HG03575 (cell line): ENCODE results near the gene PPM1H.

Experiments
- ATAC-seq: cut with Tn5 transposase; IDR thresholded peaks from one replicate; pipeline ENCODE4 v1.9.1; 2021; ENCODE audit not compliant: unreplicated experiment, insufficient number of reproducible peaks, low FRiP score; ENCODE audit errors: extremely low read depth

Gene PPM1H

DNA sequence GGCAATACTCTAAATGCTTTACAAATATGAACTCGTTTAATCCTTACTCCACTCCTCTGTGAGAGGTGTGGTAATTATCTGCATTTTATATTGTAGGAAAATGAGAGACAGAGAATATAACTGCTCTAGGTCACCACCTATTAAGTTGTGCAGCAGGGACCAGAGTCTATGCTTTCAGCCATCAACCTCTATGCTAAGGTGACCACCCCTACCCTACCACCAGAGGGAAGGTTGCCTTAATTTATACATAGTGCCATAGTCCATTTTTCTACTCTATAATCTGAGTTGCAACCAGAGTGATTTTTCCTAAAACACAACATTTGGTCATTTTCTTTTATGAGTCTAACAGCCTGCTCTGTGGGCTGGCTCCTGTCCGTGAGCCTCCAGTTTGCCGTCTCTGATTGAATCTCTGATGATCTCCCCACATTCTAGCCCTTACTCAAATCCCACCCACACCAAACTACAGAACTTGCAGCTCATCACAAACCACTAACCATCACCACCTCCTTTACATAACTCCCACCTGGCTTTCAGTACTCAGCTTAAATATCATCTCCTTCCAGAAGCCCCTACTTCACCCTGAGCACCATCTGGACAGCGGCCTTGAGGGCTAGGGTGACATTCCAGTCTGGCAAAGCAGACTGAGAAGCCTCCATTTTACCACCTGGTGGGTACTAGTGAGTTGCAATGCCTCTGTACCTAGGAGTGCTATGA, 126.6 kb downstream of the PPM1H start:
- ATAC-seq, result peak; percentile 80

DNA sequence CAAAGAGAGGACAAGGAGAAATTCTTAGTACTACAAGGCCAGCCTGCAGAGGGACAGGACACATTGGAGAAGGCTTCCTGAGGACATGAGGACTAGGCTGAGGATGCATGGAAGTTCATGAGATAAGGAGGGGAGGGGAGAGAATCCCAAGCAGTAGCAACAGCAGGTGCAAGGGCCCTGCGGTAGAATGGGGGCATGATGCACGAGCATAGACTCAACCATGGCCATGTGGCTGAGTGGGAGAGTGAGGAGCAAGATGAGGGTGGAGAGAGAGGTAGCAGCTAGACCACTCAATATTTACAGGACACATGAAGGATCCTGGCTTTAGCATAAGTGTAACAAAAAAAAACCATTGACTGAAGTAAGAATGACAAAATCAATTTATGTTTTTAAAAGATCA, 128.1 kb downstream of the PPM1H start:
- no peak for ATAC-seq

DNA sequence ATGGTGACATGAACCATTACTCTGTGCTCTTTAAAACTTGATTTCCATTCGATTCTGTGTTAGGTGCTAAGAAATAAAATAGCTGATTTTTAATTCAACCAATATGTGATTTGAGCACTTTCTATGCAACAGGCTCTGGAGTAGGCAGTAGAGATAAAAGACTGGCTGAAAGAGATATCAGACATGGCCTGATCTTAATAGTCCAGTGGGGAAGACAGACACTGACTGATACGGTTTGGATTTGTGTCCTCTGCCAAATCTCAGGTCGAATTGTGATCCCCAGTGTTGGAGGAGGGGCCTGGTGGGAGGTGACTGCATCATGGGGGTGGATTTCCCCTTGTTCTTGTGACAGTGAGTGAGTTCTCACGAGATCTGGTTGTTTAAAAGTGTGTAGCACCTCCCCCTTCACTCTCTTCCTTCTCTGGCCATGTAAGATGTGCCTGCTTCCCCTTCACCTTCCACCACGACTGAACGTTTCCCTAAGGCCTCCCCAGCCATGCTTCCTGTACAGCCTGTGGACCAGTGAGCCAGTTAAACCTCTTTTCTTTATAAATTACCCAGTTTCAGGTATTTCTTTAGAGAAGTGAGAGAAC, 128.6 kb downstream of the PPM1H start:
- no peak for ATAC-seq

DNA sequence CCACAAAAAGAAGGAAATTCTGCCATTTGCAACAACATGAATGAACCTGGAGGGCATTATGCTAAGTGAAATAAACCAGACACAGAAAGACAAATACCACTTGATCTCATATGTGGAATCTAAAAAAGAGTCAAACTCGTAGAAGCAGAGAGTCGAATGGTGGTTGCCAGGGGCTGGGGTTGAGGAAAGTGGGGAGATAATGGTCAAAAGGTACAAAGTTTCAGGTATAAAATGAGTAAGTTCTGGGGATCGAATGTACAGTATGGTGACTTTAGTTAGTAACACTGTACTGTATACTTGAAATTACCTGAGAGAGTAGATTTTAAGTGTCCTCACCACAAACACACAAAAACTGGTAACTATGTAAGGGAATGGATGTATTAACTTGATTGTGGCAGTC, 129.4 kb downstream of the PPM1H start:
- ATAC-seq, result no peak

DNA sequence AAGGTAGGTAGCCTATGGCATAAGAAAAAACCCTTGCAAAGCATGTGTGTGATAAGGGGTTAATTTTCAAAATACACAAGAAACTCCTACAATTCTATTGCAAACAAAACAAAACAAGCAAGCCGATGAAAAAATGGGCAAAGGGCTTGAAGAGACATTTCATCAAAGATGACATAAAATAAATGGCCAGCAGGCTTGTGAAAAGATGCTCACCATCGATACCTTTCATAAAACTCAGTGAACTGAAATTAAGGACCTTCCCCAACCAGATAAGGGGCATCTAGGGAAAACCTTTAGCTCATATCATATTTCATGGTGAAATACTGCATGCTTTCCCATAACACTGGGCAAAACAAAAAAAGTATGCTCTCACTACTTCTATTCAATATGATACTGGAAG, 131.2 kb downstream of the PPM1H start:
- ATAC-seq, result no peak

DNA sequence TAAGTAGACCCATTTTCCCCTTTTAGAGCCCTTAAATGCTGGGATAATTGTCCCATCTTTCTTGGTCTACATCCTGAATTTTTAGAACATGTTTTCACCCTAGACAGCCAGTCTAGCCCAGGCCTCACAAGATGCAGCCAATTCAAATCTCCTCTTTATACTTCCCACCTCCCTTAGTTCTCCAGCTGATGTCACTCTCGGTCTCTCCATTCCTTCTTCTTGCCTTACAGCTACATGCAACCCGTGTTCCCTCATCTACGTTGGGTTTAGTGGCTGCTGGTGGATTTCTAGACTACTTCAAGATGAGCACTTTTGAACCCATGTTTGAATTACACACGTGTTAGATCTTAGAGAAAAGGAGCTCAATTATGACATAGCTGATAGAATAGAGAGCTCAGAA, 132.0 kb downstream of the PPM1H start:
- ATAC-seq, result no peak

DNA sequence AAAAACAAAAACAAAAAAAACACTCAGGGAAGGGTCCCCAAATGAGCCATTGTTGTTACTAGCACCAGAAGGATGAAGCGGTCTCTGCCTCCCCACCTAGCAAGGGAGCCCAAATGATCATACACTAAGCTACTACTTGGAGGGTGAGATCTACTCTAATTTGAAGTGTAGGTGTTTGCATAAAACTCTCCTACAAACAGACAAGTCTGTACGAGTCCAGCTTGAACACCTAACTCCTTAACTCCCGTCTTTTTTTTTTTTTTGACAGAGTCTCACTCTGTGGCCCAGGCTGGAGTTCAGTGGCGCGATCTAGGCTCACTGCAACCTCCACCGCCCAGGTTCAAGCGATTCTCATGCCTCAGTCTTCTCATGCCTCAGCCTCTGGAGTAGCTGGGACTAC, 132.6 kb downstream of the PPM1H start:
- no peak for ATAC-seq

DNA sequence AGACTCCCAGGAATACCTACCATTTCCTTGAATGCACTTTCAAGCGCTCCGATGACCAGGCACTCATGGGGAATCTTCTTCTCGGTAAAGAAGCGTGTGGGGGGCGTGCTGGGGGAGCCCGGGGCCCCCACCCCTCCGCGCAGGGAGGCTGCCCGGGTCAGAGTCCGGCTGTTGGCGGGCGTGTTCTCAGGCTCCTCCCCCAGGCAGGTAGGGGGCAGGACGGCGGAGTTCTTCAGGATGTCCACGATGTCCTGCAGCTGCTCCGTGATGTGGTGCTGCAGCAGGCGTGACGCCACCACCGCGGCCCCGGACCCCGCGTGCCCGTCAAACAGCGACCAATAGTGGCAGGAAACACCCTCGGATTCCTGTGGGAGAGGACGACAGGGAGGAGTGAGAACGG, 133.2 kb downstream of the PPM1H start:
- no peak for ATAC-seq

DNA sequence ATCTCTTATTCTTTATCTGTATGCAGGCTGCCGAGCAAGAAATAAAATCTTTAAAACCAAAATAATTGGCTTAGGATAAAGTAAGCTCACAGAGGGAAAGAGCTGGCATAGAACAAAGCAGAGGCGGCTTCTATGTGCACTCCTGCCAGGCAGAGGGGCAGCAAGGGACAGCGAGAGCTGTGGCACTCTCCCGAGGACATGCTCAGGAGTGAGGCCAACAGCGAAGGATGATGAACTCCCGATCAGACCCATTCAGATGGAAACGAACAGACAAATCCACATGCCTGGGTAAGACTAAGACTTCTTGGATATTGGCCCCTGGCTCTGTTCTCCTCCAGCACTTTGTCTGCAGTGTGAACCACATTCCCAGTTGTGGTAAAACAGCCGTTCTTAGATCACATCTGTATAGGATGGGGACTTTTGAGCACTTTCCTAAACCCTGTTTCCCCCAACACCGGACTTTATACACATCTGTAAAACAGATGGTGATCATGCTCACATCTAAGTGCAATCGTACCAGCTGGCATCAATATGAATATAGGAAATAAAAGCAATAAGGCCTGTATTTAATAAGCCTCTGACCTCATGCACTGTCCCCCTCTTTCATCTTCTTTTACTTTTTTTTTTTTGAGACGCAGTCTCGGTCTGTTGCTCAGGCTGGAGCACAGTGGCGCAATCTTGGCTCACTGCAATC, 134.1 kb downstream of the PPM1H start:
- no peak for ATAC-seq

DNA sequence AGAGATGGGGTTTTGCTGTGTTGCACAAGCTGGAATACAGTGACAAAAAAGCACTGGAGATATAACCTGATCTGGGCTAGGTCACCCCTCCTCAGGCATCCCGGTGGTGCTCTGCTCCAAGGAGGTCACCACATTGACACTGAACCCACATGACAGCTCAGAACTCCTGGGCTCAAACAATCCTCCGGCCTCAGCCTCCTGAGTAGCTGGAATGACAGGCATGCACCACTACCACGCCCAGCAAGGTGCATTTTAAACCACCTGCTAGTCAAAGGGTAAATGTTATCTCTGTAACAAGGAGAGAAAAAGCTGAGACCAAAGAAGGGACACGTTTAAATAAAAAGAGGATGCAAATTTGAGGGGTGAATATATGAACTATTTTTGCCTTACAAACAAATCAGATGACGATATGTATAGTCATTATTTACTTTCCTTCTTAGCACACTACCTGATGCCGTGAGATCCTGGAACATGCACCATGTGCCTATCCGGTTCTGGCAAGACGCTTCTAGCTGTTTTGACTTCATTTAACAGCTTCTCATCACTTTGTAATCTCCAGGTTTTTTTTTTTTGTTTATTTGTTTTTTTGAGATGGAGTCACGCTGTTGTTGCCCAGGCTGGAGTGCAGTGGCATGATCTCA, 135.1 kb downstream of the PPM1H start:
- no peak for ATAC-seq

DNA sequence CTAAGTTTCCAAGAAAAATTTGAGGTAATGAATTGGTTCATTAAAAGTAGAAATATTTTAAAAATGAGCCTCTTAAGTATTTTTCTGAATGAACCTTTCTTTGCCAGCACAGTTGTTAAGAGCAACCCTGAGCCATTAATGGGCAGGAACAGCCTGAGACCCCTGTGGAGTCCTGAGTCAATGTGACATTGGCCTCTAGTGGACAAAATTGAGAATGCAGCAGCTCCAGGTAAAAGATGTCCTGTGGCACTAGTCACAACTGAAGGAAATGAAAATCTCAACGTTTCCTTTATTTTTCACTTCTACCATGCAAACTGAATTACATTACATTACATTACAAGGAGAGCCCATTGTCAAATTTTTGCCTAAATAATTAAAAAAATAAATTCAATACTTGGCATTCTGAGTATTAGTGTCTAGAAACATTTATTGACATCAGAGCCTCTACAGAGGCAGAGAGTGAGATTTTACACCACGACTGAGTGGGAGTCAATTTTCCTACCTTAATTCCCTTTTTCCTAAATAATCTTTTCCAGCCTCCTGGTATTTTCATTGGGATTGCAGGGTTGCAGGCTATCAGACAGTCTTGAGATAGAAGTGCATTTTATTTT, 135.7 kb downstream of the PPM1H start:
- peak; percentile 79 for ATAC-seq

DNA sequence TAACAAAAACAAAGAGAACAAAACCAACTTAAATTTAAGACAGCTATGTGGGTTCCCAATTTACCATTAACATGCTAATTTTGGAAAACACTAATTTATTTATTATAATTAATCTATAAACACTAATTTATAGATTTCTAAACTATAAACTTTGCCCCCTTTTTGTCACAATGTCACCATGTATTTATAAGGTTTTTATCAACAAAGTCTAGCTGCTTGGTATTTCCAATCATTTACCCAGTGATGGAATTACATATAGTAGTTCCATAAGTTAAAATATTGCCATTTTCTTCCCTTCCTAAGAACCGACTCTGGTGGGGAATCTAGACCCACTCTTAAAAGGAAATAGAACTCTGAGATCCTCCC, 140.7 kb downstream of the PPM1H start:
- no peak for ATAC-seq

DNA sequence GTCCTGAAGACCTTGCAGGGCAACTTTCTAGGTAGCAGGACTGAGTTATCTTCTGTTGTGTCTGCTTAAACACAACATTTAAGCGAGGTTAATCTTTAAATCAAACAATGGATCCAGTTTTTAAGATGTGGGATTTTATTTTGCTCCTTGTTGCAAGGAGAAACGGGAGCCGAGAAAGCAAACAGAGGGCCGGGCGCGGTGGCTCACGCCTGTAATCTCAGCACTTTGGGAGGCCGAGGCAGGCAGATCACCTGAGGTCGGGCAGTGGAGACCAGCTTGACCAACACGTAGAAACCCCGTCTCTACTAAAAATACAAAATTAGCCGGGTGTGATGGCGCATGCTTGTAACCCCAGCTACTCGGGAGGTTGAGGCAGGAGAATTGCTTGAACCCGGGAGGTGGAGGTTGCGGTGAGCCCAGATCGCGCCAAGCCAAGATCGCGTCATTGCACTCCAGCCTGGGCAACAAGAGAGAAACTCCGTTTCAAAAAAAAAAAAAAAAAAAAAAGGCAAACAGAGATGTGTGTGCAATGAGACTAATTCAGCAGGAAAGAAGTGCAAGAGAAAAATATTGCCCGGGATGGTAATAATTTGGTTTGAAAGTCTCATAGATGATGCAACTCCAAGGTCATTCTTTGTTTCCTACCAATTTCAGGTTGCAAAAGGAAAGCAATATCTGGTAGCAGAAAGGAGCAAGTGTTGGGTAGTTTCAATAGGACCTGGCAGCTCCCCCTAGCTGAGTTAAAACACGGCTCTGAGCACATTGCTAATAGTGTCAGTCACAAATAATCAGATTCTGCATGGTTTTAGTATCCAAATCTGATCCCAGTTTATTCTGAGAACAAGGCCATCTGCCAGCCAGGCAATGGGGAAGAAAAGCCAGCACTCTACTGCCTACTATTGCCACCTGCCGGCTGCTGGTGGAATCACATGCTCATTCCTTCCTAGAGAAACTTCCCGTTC, 141.4 kb downstream of the PPM1H start:
- no peak for ATAC-seq

DNA sequence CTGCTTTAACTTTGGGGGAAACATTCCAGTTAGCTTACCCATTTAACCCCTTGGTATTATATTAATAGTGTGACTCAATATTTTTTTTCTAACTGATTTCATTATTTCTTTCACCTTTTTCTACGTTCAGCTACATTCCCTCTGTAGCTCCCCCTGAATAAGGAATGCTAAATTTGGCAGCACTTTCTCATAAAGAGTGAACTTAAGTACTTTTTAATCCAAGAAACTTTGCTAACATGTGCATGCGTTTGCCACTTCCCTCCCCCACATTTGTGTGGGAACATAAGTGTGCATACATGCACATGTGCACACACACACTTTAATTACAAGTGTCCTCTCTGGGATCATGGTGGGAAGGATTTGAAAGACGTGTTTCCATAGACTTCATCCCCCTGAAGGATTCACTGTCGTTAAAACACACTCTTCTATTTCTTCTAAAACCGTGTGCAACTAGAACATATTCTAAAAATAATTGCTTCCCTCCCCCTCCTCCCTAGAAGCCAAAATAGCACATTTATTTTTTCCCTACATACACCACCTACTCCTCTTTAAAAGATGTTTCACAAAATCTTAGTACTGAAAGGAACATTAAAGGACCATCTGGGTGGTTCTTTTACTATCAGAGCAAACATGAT, 142.6 kb downstream of the PPM1H start:
- ATAC-seq, result no peak

DNA sequence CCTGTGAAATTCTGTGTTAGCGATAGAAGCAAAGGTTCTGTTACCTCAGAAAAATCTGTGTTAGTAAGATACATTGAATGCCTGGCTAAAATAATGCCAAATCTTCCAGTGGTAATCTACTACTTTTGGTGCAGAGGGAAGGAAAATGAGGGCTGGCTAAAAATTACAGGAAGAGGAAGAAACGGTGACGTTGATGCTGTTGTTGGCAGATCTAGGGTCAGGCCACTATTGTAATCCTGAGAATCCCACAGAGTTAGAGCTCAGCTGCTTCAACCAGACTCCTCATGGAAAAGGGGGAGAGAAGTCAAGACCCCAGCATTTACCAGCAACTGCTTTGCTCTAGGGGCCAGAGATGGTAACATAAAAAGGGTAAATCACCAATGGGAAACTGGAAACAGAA, 145.1 kb downstream of the PPM1H start:
- no peak for ATAC-seq

DNA sequence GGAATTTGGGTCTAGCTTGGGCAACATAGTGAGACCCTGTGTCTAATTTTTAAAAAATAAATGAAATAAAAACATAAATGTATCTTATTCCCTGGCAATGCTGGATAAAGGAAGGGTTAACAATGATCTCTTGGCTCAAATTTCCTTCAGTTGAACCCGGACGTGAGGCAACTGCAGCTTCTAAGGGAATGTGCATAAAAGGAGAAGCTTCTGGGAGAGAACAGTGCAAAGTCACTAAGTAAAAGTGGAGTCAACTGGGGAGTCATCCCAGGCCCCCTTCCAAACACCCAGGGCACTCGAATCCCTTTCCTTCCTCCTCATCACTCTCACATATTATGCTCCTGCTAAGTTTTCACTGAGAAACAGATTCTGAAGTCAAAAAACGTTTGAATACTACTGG, 147.3 kb downstream of the PPM1H start:
- ATAC-seq, result no peak

DNA sequence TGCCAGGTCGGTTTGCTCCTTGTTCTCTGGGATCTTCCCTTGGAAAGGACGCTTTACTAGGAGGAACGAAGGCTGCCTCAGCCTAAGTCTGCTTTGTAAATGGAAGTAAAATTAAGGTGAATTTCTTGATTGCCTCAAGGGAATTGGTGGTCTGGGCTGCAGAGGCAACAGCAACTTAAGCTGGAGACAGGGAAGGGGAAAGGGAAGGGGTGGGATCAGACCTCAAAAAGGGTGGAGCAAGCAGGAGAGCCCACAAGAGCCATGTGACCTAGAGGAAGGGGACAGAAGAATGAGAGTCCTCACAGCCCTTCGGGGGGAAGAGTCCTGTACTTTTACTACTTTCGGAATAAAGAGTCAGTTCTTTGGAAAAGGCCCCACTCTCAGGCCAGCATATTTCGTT, 147.9 kb downstream of the PPM1H start:
- no peak for ATAC-seq

DNA sequence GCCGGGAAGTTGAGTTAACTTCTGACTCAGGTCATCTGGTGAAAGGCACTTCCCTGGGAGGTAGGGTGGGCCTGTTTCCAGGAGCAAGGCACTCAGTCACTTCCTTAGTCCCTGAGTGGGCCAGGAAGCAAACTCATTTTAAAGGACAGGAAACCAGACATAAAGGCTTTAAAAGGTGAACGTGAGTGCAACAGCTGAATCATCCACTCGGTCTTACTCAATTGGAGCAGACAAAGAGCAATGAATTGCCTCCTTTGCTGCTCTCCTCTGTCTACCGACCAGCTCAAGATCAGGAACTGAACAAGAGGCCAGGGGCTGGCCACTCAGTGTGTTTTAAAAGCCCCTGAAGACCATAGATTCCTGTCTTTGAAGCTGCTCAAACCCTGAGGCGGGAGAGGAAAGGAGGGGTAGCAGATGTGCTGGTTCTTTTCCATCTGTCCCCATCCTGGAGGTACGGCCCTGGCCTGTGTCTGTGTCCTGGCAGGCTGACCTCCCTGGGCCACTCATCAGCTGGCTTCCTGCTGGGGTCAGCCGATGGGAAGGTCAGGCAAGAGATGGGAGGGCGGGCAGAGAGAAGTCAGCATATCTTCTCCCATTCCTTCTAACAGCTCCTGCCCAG, 148.9 kb downstream of the PPM1H start:
- ATAC-seq, result no peak
